ENCODE data around the gene STEEP1. TPM values are rescaled to one million over a fixed set of nuclear protein-coding genes. Genes with fewer than 3 reads are reported as not detected.
A peak's percentile ranks its signal among the peaks of the same experiment; 100 is the strongest.

The STEEP1 gene
- total RNA-seq, result 10 to 100 TPM; 21.0 to 22.9 TPM

DNA sequence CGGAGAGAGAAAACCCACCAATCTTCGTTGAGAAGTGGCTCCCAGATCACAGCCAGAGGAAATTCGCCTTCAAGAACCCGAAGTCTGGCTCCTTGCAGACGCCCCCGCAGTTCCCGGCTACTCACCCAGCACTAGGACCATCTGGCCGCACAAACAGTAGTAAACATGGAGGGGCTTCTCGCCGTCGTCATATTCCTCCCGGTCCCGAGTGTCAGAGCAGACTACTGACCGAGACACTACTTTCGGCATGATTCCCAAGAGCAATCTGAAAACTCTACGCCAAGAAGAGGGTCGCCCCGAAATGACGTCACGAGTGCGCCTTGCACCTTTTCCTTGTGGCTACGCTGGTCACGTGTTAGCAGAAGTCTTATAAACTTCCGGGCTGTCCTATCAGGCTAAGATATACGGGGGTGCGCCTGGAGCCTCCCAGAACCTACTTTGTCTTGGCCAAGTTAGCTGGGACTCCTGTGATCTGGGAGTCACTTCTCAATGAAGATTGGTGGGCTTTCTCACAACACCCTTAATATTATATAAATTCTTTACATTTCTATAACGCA, at the start of gene STEEP1:
TSS of gene STEEP1 (minus strand) at position 303 of the 557 bp plus-strand sequence. CDS start at position 249, 54 bp downstream.
- Mint-ChIP-seq H3K4me3 (peak within 1 kb of the TSS; percentile 93), H3K9me3 (no peaks in the 10 kb centered on the region), H3K4me1 (peaks cover 20% of the 10 kb centered on the region), H3K27me3 (peaks cover 1% of the 10 kb centered on the region), H3K27ac (peak within 1 kb of the TSS; percentile 94), H3K36me3 (ENCODE audit: low read depth) (peaks cover 1% of the 10 kb centered on the region)
- CTCF ChIA-PET, result interaction anchor here (1.5 kb wide), 1 partner anchor 13 kb away, joined by 4 read pairs; no protein-coding TSS in a partner anchor
- POLR2A ChIA-PET, result no interaction called here
- peak; percentile 92 for DNase-seq

DNA sequence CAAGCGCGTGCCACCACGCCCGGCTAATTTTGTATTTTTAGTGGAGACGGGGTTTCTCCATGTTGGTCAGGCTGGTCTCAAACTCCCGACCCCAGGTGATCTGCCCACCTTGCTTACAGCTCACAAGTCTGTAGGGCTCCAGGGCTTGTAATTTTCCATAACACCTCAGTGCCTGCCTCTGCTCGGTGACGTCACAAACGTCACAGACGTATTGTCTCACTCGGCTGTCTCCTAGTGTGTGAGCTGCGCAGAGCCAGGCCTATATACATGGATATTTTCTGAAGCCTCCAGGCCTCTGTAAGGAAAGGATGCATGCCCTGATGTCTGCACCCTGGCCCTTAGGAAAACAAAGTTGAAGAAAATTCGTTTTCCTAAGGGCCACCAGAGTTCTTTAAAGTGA, 49.6 kb upstream of the STEEP1 start:
- POLR2A ChIA-PET, result no interaction called here
- Mint-ChIP-seq H3K9me3 (no peaks in the 10 kb centered on the region), H3K27me3 (no peaks in the 10 kb centered on the region), H3K4me3 (no peak overlapping the region), H3K36me3 (ENCODE audit: low read depth) (peaks cover 10% of the 10 kb centered on the region), H3K4me1 (peaks cover 5% of the 10 kb centered on the region), H3K27ac (no peak overlapping the region)
- no peak for DNase-seq
- CTCF ChIA-PET, result interaction anchor here (0.9 to 1.6 kb wide), 2 partner anchors 71 to 115 kb away, joined by 3 to 5 read pairs; no protein-coding TSS in a partner anchor

DNA sequence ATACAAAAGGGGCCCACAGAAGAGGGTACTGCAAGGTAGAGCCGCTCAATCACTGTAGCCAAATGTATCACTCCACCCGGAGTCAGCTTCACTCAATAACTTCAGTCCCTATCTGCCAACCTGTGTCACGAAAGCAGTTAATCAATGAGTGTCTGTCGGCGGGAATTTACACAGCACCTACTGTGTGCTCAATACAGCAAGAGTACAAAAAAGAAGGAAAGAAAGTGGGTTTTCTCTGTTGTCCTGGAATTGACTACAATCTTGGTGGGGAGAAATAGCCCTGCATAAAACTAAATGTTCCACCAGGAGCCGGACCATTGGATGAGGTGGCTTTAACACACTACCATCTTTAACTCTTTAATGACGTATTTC, 41.8 kb upstream of the STEEP1 start:
- ChIA-PET POLR2A (no interaction called here), CTCF (interaction anchor here (0.5 to 2.8 kb wide), 2 partner anchors 123 to 237 kb away, joined by 3 to 10 read pairs; no protein-coding TSS in a partner anchor)
- H3K36me3 Mint-ChIP-seq (ENCODE audit: low read depth), result no peaks in the 10 kb centered on the region
- H3K27me3 Mint-ChIP-seq, result no peaks in the 10 kb centered on the region
- DNase-seq, result no peak
- H3K4me1 Mint-ChIP-seq, result peaks cover 32% of the 10 kb centered on the region
- H3K27ac Mint-ChIP-seq, result peak overlapping the region; percentile 97
- H3K9me3 Mint-ChIP-seq, result no peaks in the 10 kb centered on the region
- H3K4me3 Mint-ChIP-seq, result peak overlapping the region; percentile 93

DNA sequence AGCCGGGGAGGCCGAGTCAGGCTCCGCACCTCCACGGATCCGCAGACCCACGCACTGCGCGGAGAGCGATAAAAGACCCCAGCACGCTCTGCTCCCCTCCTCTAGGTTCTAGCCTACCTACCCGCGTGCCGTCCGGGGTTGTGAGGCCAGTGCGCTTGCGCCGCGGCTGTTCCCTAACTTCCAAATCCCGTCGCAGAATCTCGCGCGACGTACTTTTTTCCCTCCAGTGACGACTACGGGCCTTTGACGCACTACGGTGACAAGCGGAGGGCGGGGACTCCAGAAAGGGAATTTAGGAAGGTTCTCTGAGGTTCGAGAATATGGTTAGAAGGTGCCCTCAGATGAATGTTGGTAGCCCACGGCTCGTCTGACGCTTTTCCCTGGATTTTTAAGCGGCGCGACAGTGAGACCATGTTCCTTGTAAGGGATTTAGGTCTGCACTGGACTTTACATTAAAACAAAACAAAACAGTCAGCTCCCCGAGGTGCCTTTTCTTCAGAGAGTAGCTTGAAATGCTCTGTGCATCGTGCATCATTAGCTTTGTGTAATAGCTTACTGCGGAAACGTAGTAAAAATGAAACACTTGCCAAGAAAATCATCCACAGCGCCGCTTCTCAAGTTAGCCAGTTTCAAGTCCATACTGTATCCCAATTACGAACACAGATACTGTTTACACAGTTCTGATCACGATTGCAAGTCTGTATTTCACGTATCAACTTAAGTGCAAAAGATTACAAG, 41.2 kb upstream of the STEEP1 start, which contains the start of gene NKRF:
TSS of gene NKRF (minus strand) at position 145 of the 738 bp plus-strand sequence.
- peak within 1 kb of the TSS; percentile 93 for H3K4me3 Mint-ChIP-seq
- no peaks in the 10 kb centered on the region for H3K9me3 Mint-ChIP-seq
- POLR2A ChIA-PET, result no interaction called here
- peaks cover 3% of the 10 kb centered on the region for H3K36me3 Mint-ChIP-seq (ENCODE audit: low read depth)
- CTCF ChIA-PET, result interaction anchor here (0.5 to 2.8 kb wide), 2 partner anchors 123 to 238 kb away, joined by 3 to 10 read pairs; no protein-coding TSS in a partner anchor
- H3K4me1 Mint-ChIP-seq, result peaks cover 35% of the 10 kb centered on the region
- no peaks in the 10 kb centered on the region for H3K27me3 Mint-ChIP-seq
- H3K27ac Mint-ChIP-seq, result peak within 1 kb of the TSS; percentile 97
- peak; percentile 91 for DNase-seq

DNA sequence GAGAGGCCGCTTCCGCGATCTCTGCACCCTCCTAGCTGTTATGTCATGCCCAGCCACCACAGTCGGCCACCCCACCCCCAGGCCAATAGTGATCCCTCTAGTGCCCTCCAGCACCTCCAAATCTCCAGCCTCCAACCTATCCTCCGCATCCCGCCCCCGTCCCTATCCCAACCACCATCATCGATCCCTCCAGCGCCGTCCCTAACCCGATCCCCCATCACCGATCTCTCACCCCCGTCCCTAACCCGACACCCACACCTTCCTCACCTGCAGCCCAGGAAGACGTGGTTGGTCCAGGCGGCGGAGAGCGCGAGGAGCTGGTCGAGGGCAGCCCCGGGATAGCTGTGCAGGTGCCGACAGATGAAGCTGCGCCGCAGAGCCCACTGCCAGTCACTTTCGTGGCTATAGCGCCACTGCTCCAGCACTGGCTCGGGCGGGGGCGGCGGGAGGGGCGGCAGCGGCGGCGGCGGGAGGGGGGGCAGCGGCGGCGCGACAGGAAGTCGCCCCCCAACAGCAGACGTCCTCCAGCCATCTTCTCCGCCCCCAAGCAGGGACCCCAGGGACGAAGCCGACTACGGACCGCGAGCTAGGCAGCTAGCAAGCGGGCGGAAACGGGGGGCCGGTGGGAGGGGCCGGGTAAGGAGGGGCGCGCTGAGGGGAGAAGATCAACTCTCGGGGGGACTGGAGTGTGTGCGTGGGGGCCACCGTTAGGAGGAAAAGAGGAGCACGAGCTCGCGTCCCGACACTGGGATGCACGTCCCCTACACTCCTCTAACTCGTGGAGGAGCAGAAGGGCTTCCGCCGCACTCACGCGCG, 40.5 kb upstream of the STEEP1 start:
- peak; percentile 47 for DNase-seq
- CTCF ChIA-PET, result interaction anchor here (0.6 to 2.8 kb wide), 3 partner anchors 9 to 124 kb away, joined by 3 to 10 read pairs (median 3); no protein-coding TSS in a partner anchor
- H3K9me3 Mint-ChIP-seq, result no peaks in the 10 kb centered on the region
- peak overlapping the region; percentile 97 for H3K27ac Mint-ChIP-seq
- POLR2A ChIA-PET, result no interaction called here
- H3K36me3 Mint-ChIP-seq (ENCODE audit: low read depth), result peaks cover 3% of the 10 kb centered on the region
- peaks cover 35% of the 10 kb centered on the region for H3K4me1 Mint-ChIP-seq
- H3K4me3 Mint-ChIP-seq, result peak overlapping the region; percentile 93
- no peaks in the 10 kb centered on the region for H3K27me3 Mint-ChIP-seq

DNA sequence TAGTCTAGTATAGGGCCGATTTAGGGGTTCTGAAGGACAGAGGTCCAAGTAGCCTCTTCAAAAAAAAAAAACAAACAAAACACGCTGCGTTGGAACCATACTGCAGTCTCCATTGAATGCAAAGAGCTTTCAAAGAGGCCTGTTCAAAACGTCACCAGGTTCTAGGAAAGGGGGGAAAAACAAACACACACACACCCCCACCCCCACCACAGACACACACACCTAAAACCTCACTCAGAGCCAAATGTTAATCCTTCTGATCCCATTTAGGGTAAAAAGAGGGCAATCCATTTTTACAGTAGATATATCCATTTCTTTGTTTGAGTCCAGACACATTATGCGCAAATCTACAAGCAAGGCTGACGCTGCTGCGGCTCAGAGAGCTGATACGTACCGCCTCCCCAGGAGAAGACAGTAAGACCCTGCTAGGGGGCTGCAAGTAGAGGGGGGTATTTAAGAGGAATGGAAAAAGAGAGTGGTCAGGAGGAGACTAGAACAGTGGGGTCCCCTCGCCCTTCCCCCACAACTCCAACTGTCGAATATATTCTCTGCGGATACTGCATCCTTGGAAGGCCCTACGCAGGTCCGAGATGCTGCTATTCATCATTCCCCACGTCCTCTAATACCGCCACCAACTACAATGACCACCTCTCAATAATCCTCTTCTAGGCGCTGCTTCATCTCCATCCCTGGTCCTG, 39.7 kb upstream of the STEEP1 start:
- peak overlapping the region; percentile 93 for H3K4me3 Mint-ChIP-seq
- H3K4me1 Mint-ChIP-seq, result peaks cover 30% of the 10 kb centered on the region

DNA sequence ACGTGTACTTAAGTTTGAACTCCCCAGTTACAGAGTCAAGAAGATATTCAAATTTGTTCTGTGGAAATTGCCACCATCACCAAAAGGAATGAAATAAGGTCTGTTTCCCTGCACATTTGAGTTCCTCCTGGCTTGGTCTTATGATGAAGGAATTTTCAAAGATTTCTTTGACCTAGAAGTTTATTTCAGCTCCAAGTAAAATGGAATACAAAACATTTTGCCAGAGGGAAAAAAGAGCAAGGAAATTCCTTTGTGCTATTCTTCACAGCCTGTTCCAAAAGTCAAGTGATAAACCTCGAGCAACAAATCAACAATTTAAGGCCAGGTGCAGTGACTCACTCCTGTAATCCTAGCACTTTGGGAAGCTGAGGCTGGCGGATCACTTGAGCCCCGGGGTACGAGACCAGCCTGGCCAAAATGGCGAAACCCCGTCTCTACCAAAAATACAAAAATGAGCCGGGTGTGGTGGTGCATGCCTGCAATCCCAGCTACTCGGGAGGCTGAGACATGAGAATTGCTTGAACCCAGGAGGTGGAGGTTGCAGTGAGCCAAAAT, 37.6 kb upstream of the STEEP1 start:
- no peaks in the 10 kb centered on the region for H3K9me3 Mint-ChIP-seq
- no peak overlapping the region for H3K4me3 Mint-ChIP-seq
- DNase-seq, result no peak
- peaks cover 35% of the 10 kb centered on the region for H3K4me1 Mint-ChIP-seq
- peaks cover 6% of the 10 kb centered on the region for H3K36me3 Mint-ChIP-seq (ENCODE audit: low read depth)
- ChIA-PET POLR2A (no interaction called here), CTCF (interaction anchor here (0.6 to 0.7 kb wide), 2 partner anchors 73 to 118 kb away, joined by 3 read pairs; no protein-coding TSS in a partner anchor)
- H3K27me3 Mint-ChIP-seq, result no peaks in the 10 kb centered on the region
- H3K27ac Mint-ChIP-seq, result no peak overlapping the region

More for the DNA sequence above, 39.7 kb upstream of the STEEP1 start:
- Mint-ChIP-seq H3K27ac (peak overlapping the region; percentile 96), H3K27me3 (no peaks in the 10 kb centered on the region), H3K36me3 (ENCODE audit: low read depth) (peaks cover 3% of the 10 kb centered on the region), H3K9me3 (no peaks in the 10 kb centered on the region)
- ChIA-PET POLR2A (no interaction called here), CTCF (interaction anchor here (0.6 to 2.8 kb wide), 3 partner anchors 8 to 125 kb away, joined by 3 to 10 read pairs (median 3); no protein-coding TSS in a partner anchor)
- no peak for DNase-seq

DNA sequence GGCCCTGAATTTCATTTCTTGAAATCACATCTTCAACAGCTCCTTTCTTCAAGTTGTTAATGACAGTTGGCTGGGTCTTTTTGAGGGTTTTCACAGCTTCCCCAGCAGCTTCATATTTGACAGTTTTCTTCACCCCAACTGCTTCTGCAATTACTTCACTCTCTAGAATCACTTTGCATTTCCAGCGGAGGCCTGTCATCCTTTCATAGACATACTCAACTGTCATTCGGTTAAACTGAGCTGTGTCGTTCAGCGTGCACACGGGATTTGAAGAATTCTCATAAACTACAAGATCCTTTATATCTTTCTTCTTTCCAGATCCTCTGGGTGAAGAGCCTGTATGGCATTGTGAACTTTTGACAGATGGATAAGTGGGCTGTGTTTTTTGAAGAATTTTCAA, 24.6 kb upstream of the STEEP1 start:
- POLR2A ChIA-PET, result no interaction called here
- H3K9me3 Mint-ChIP-seq, result no peaks in the 10 kb centered on the region
- H3K27ac Mint-ChIP-seq, result no peak overlapping the region
- no peaks in the 10 kb centered on the region for H3K27me3 Mint-ChIP-seq
- H3K4me1 Mint-ChIP-seq, result peaks cover 7% of the 10 kb centered on the region
- CTCF ChIA-PET, result interaction anchor here (1.4 to 1.7 kb wide), 2 partner anchors 22 to 93 kb away, joined by 3 to 4 read pairs; no protein-coding TSS in a partner anchor
- no peak for DNase-seq
- H3K4me3 Mint-ChIP-seq, result no peak overlapping the region
- H3K36me3 Mint-ChIP-seq (ENCODE audit: low read depth), result peaks cover 22% of the 10 kb centered on the region

DNA sequence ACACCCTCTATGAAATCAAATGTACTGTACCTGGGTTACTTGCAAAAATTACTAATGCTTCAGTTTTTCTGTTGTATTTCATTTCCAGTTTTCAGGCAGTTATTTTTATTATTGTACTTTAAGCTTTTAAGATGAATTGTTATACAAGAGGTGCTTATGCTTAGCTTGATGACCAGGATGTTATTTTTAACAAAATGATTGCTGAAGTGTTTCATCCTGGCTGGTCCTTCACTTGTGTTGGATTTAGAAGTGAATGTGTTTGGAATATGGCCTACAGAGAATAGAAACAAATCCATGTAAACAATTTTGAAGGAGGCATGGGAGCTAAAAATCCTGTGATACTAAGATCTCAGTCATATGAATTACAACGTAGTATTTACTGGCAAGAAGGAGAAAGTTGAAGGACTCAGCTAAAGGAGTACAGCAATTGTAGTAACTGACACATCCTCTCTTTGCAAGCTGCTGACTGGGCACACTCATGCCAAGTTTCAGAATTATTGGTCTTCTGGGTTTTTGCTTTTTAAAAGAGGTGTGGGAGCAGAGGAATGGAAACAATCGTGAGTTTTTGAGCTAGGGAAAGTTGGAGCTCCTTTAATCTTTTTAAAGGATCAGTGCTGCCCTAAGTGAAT, 18.3 kb upstream of the STEEP1 start:
- no peak overlapping the region for H3K4me3 Mint-ChIP-seq
- POLR2A ChIA-PET, result no interaction called here
- no peaks in the 10 kb centered on the region for H3K9me3 Mint-ChIP-seq
- no peaks in the 10 kb centered on the region for H3K27me3 Mint-ChIP-seq
- CTCF ChIA-PET, result interaction anchor here (0.6 to 2.0 kb wide), 4 partner anchors 13 to 84 kb away, joined by 3 to 5 read pairs (median 3); no protein-coding TSS in a partner anchor
- peak overlapping the region; percentile 6 for H3K27ac Mint-ChIP-seq
- H3K4me1 Mint-ChIP-seq, result peaks cover 10% of the 10 kb centered on the region
- H3K36me3 Mint-ChIP-seq (ENCODE audit: low read depth), result peaks cover 4% of the 10 kb centered on the region
- DNase-seq, result no peak

DNA sequence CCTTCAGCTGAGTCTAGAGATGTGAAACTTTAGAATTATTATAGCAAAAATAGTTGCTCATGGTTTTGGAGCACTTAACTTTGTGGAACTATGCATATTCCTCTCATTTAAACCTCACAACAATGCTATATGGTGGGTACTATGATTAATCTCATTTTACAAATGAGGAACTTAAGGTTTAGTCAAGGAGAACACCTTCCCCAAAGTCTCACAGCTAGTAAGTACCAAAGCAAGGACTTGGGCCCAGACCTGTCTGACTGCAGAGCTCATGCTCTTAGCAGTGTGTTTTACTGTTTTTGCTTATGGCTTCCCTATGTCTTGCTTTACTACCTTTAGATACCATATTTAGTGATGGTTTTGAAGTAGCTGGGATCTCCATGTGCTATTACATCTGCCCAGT, 14.2 kb upstream of the STEEP1 start:
- no peaks in the 10 kb centered on the region for H3K9me3 Mint-ChIP-seq
- POLR2A ChIA-PET, result no interaction called here
- peaks cover 8% of the 10 kb centered on the region for H3K36me3 Mint-ChIP-seq (ENCODE audit: low read depth)
- peaks cover 25% of the 10 kb centered on the region for H3K4me1 Mint-ChIP-seq
- no peak overlapping the region for H3K27ac Mint-ChIP-seq
- H3K27me3 Mint-ChIP-seq, result no peaks in the 10 kb centered on the region
- no peak for DNase-seq
- CTCF ChIA-PET, result interaction anchor here (0.6 kb wide), 1 partner anchor 121 kb away, joined by 5 read pairs; no protein-coding TSS in a partner anchor
- H3K4me3 Mint-ChIP-seq, result no peak overlapping the region

DNA sequence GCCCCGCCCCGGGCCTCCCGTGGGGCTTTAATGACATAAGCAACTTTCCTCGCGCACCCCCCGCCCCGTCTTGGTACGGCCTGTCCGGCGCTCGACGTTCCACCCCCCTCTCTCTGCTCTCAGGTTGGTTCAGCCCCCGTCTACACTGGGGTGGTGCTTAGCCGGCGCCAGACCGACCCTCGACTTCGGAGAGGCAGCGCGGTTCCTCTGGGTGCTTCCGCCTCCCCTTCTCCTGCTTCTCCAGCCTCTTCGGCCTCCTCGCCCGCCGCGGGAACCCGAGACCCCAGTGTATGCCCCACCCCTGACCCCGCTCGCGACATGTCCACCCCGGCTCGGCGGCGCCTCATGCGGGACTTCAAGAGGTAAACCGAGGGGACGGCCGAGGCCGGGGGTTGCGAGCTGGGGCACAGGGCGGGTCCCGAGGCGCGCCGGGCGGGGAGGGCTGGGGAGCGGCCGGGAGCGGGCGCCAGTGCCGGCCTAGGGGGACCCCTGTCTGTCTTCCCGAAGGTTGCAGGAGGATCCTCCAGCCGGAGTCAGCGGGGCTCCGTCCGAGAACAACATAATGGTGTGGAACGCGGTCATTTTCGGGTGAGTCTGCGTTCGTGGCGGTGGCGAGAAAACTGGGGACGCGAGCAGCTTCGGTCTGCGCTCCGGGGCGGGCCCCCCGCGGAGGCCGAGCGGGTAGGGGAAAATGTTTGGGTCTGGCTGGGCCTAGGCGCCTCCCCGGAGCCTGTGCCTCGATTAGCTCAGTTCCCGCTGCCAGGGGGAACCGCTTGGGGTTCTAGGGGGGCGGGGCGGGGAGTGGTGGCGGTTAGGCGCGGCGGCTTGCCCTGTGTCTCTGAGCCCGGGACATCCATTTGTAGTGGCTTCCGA, 9.4 kb upstream of the STEEP1 start, which contains the start of gene UBE2A:
TSS of gene UBE2A (plus strand) at position 170 of the 873 bp plus-strand sequence. CDS start at position 319, 149 bp downstream.
- ChIA-PET CTCF (interaction anchor here (0.5 to 0.9 kb wide), 3 partner anchors 12 to 426 kb away, joined by 3 read pairs; no protein-coding TSS in a partner anchor), POLR2A (interaction anchor here (0.6 to 1.2 kb wide), 2 partner anchors 117 to 119 kb away, joined by 3 to 6 read pairs; partner anchors contain the start of gene SEPTIN6)
- H3K27me3 Mint-ChIP-seq, result no peaks in the 10 kb centered on the region
- H3K9me3 Mint-ChIP-seq, result no peaks in the 10 kb centered on the region
- peak within 1 kb of the TSS; percentile 84 for H3K4me3 Mint-ChIP-seq
- peak; percentile 90 for DNase-seq
- peaks cover 5% of the 10 kb centered on the region for H3K36me3 Mint-ChIP-seq (ENCODE audit: low read depth)
- peak within 1 kb of the TSS; percentile 92 for H3K27ac Mint-ChIP-seq
- peaks cover 31% of the 10 kb centered on the region for H3K4me1 Mint-ChIP-seq
